Frontal cortex (tissue), 4 donors: Measurements from ENCODE around the gene MTF1. TPM values are rescaled to one million over a fixed set of nuclear protein-coding genes. Genes with fewer than 3 reads are reported as not detected.

Source experiments
- DNase-seq, 2 donors: peaks; one replicate each; pipeline ENCODE4 v3.0.0; 2012; ENCODE audit warnings: low spot score in 2 of 2
- FAIRE-seq: peaks from 2 replicates; lab custom pipeline; 2012; peaks lifted over from hg19 to GRCh38; lab: Jason Lieb, UNC
- small RNA-seq: library from RNA; depleted of rRNA; stranded (forward); fragments of <200 nt; gene quantifications from one replicate; pipeline ENCODE3, GENCODE V24; 2014
- total RNA-seq: library from RNA; depleted of rRNA; stranded (reverse); fragments of >200 nt; gene quantifications from one replicate; pipeline ENCODE4 v1.2.3, GENCODE V29; 2014
- donor health status: control.
- donor health status: control.
- donor health status: control.

MTF1 gene
- total RNA-seq, 1 donor from 2014 or later: 2.0 TPM

GRCh38 chr1:37761416-37762095 is 97.8 kb downstream of the MTF1 start:
- DNase-seq: no peak
- no peak for FAIRE-seq

Small RNAs within 50 kb of the gene (small RNA-seq; reads per million reads assigned to genes)
- gene RF00092: not detected
- gene RNU6-584P: not detected

Other genes with a start within 250 kb of the MTF1 start
- gene RSPO1, start 224.7 kb downstream of the MTF1 start, total RNA-seq: not detected
- gene CDCA8, start 167.1 kb downstream of the MTF1 start, total RNA-seq: 0.82 TPM
- 8.6 TPM for gene EPHA10, start 94.5 kb downstream of the MTF1 start, total RNA-seq
- 28.9 TPM for gene MANEAL, start 65.7 kb downstream of the MTF1 start, total RNA-seq
- gene C1orf122, start 51.8 kb downstream of the MTF1 start, total RNA-seq: 16.3 TPM
- 16.3 TPM for gene YRDC, start 51.4 kb downstream of the MTF1 start, total RNA-seq
- gene INPP5B, start 87.5 kb upstream of the MTF1 start, total RNA-seq: 13.9 TPM
- 69.3 TPM for gene SF3A3, start 130.4 kb upstream of the MTF1 start, total RNA-seq
- 4.9 TPM for gene FHL3, start 145.9 kb upstream of the MTF1 start, total RNA-seq
- 49.7 TPM for gene UTP11, start 153.1 kb upstream of the MTF1 start, total RNA-seq
- 9.4 TPM for gene POU3F1, start 187.2 kb upstream of the MTF1 start, total RNA-seq